ENCODE results near the gene KRT31.
"Not testable (repeated sequence)": the region's sequence is repeated elsewhere in the genome, so short reads cannot be mapped to it uniquely, and the experiment has no call there.

DNA sequence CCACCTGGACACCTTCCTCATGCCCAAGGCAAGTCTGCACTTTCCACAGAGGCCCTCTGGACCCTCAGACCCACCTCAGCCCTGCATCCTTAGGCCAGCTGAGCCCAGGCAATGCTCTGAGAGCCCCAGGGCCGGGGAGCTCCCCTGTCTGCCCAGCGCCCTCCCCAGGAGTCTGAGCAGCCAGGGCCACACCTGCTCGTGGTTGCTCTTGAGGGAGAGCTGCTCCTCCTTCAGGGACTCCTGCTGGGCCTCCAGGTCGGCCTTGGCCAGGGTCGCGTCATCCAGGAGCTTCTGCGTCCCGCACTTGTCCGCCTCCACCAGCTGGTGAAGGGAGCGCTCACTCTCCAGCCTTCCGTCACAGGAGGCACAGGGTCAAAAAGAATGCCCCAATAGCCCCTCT, 25.2 kb upstream of the KRT31 start:
- TF ChIP-seq REST (IDR thresholded peaks at IDR 0.05; ENCODE audit: insufficient read depth in 1 of 2, low read depth in 2 of 2, low read length in 1 of 2); POLR2AphosphoS5 (IDR thresholded peaks at IDR 0.05; ENCODE audit: low read depth, low read length): not testable (repeated sequence)

Data from Panc1 (cell line).